GM12878 (cell line): ENCODE measurements around the gene C18orf63. TPM values are rescaled to one million over a fixed set of nuclear protein-coding genes. Genes with fewer than 3 reads are reported as not detected.

Experiments
- ATAC-seq: fragments of 200-7000 bp; cut with Tn5 transposase; 3 replicates; pipeline ENCODE4 v1.9.1; 2020; ENCODE audit warnings: mild to moderate bottlenecking, moderate library complexity
- BruUV-seq: library from RNA; stranded (reverse); fragments of 400-500 nt; replicated peaks from 2 replicates; lab custom pipeline; 2021; lab: Mats Ljungman, UMichigan
- CTCF ChIA-PET: fragments of 300-600 bp; sonication (Branson Sonifier 250); formaldehyde crosslinking; extraction: SDS; loops from one replicate; lab custom pipeline; 2021; ENCODE audit warnings: inconsistent platforms; lab: Yijun Ruan, JAX
- POLR2A ChIA-PET: fragments of 350-600 bp; formaldehyde crosslinking; extraction: SDS; loops from one replicate; lab custom pipeline; 2021; ENCODE audit warnings: inconsistent platforms; lab: Charles Lee
- RAD21 ChIA-PET: fragments of 300-600 bp; sonication (Branson Sonifier 250); formaldehyde crosslinking; loops from one replicate; lab custom pipeline; 2023; ENCODE audit warnings: antibody characterized with exemption; ENCODE audit not compliant: unreplicated experiment; lab: Charles Lee
- SMC1A ChIA-PET: fragments of 300-600 bp; sonication (Branson Sonifier 250); formaldehyde crosslinking; loops from one replicate; lab custom pipeline; 2023; ENCODE audit not compliant: unreplicated experiment, uncharacterized antibody; lab: Charles Lee
- DNase-seq: peaks from one replicate; pipeline ENCODE4 v3.0.0-alpha.2; 2011; ENCODE audit warnings: low read depth, low spot score
- FAIRE-seq: peaks from 3 replicates; lab custom pipeline; 2011; peaks lifted over from hg19 to GRCh38; lab: Jason Lieb, UNC
- H2AFZ ChIP-seq: 2 replicates; pipeline ENCODE4 v1.6.0; 2011; ENCODE audit warnings: low read depth, low read length, control low read depth; ENCODE audit not compliant: control insufficient read depth
- H3K27ac ChIP-seq: 2 replicates; pipeline ENCODE4 v1.5.1; 2011; ENCODE audit warnings: control low read depth; ENCODE audit not compliant: control insufficient read depth, insufficient read depth
- H3K27me3 ChIP-seq, 2 experiments: replicated peaks in 1 of 2; 2 replicates each; pipeline versions ENCODE4 v1.6.0 to v1.6.1; 2011; ENCODE audit warnings: low read length in 1 of 2; ENCODE audit not compliant: control insufficient read depth in 2 of 2, insufficient read depth in 2 of 2
- H3K36me3 ChIP-seq, 2 experiments: 2 replicates each; pipeline ENCODE4 v1.5.1; 2011; ENCODE audit warnings: low read length in 1 of 2; ENCODE audit not compliant: control insufficient read depth in 2 of 2, insufficient read depth in 2 of 2
- H3K4me1 ChIP-seq: 2 replicates; pipeline ENCODE4 v1.6.1; 2011; ENCODE audit warnings: mild to moderate bottlenecking, low read length, moderate library complexity, mixed read lengths; ENCODE audit not compliant: control insufficient read depth, insufficient read depth
- H3K4me2 ChIP-seq: 2 replicates; pipeline ENCODE4 v1.6.0; 2011; ENCODE audit warnings: control low read depth; ENCODE audit not compliant: control insufficient read depth, insufficient read depth
- H3K4me3 ChIP-seq: fragments of 200-600 bp; sonication (generic); 2 replicates; pipeline ENCODE4 v1.5.1; 2016
- H3K79me2 ChIP-seq: 2 replicates; pipeline ENCODE4 v1.6.0; 2011; ENCODE audit warnings: low read length; ENCODE audit not compliant: control insufficient read depth, insufficient read depth
- H3K9ac ChIP-seq: 2 replicates; pipeline ENCODE4 v1.8.0; 2011; ENCODE audit warnings: low read length, control low read depth, mixed read lengths; ENCODE audit not compliant: control insufficient read depth, insufficient read depth
- H3K9me3 ChIP-seq: replicated peaks from 3 replicates; pipeline ENCODE4 v1.5.1; 2011; ENCODE audit warnings: mild to moderate bottlenecking, low read length; ENCODE audit not compliant: control insufficient read depth, insufficient read depth
- H4K20me1 ChIP-seq: 2 replicates; pipeline ENCODE4 v1.6.0; 2011; ENCODE audit not compliant: control insufficient read depth, insufficient read depth
- BCL11A ChIP-seq: IDR thresholded peaks from 2 replicates; pipeline ENCODE4 v1.6.1; 2011; ENCODE audit warnings: low read depth, low read length
- BRCA1 ChIP-seq: IDR thresholded peaks from 2 replicates; pipeline ENCODE4 v1.6.1; 2011; ENCODE audit warnings: low read depth, low read length, improper control_type of control experiment
- EGR1 ChIP-seq, 2 experiments: IDR thresholded peaks; 1 replicate in 1 of 2; 2 replicates in 1 of 2; pipeline ENCODE4 v1.6.1; 2011 to 2012; ENCODE audit warnings: low read depth in 2 of 2, low read length in 2 of 2, borderline replicate concordance in 1 of 2, mild to moderate bottlenecking in 1 of 2, moderate library complexity in 1 of 2
- HCFC1 ChIP-seq: fragments of 150-350 bp; IDR thresholded peaks from 2 replicates; pipeline ENCODE4 v1.6.1; 2014; ENCODE audit warnings: low read length
- HSF1 ChIP-seq: fragments of 150-350 bp; IDR thresholded peaks from 2 replicates; pipeline ENCODE4 v1.6.1; 2014; ENCODE audit warnings: mild to moderate bottlenecking, low read depth, low read length
- LARP7 ChIP-seq: fragments of 450-650 bp; IDR thresholded peaks from 2 replicates; pipeline ENCODE4 v1.6.1; 2017; ENCODE audit warnings: mild to moderate bottlenecking
- MXI1 ChIP-seq: fragments of 150-350 bp; IDR thresholded peaks from 2 replicates; pipeline ENCODE4 v1.6.1; 2011; ENCODE audit warnings: low read depth, mild to moderate bottlenecking, inconsistent platforms, low read length, improper control_type of control experiment
- NFYB ChIP-seq: IDR thresholded peaks from 2 replicates; pipeline ENCODE4 v1.6.1; 2011; ENCODE audit warnings: low read depth, mild to moderate bottlenecking, low read length, improper control_type of control experiment, moderate library complexity; ENCODE audit not compliant: insufficient read depth
- NKRF ChIP-seq: fragments of 450-650 bp; conservative IDR thresholded peaks from 2 replicates; pipeline ENCODE4 v1.6.1; 2017; ENCODE audit warnings: mild to moderate bottlenecking, moderate library complexity
- RELA ChIP-seq: fragments of 450-650 bp; IDR thresholded peaks from 2 replicates; pipeline ENCODE4 v1.8.0; 2014; ENCODE audit warnings: borderline replicate concordance; ENCODE audit not compliant: partially characterized antibody
- SMAD5 ChIP-seq: IDR thresholded peaks from 2 replicates; pipeline ENCODE4 v1.6.1; 2016; ENCODE audit warnings: antibody characterized with exemption, low read depth
- STAT1 ChIP-seq: fragments of 450-650 bp; conservative IDR thresholded peaks from 2 replicates; pipeline ENCODE4 v1.6.1; 2014; ENCODE audit warnings: antibody characterized with exemption, mild to moderate bottlenecking
- SUPT20H ChIP-seq: IDR thresholded peaks from 2 replicates; pipeline ENCODE4 v1.6.1; 2011; ENCODE audit warnings: low read depth, mild to moderate bottlenecking, low read length, moderate library complexity, borderline replicate concordance; ENCODE audit not compliant: control insufficient read depth
- TARDBP ChIP-seq: IDR thresholded peaks from 2 replicates; pipeline ENCODE4 v1.6.1; 2016; ENCODE audit warnings: borderline replicate concordance
- TCF12 ChIP-seq: IDR thresholded peaks from 2 replicates; pipeline ENCODE4 v1.6.1; 2011; ENCODE audit warnings: low read depth, mild to moderate bottlenecking, low read length
- ZNF592 ChIP-seq: fragments of 450-650 bp; IDR thresholded peaks from 2 replicates; pipeline ENCODE4 v1.6.1; 2017; ENCODE audit warnings: mild to moderate bottlenecking, moderate library complexity
- ZNF622 ChIP-seq: fragments of 450-650 bp; IDR thresholded peaks from 2 replicates; pipeline ENCODE4 v1.6.1; 2017; ENCODE audit warnings: mild to moderate bottlenecking, inconsistent platforms
- WGBS: methylation state at CpG from one replicate; pipeline ENCODE4 v1.1.6; 2016; ENCODE audit warnings: low lambda C conversion rate; ENCODE audit not compliant: insufficient replicate concordance, insufficient coverage; ENCODE audit errors: missing lambda C conversion rate; 5-methylcytosine and 5-hydroxymethylcytosine counted together
- in situ Hi-C: fragments of 300-500 bp; cut with MboI; formaldehyde crosslinking; loops from 9 replicates; pipeline ENCODE4 v1.14.3; 2018; ENCODE audit warnings: mixed read lengths
- intact Hi-C: fragments of 100-400 bp; cut with micrococcal nuclease; formaldehyde crosslinking; loops from one replicate; pipeline ENCODE4 v1.14.2; 2022; ENCODE audit not compliant: unreplicated experiment
- polyA plus RNA-seq, 11 experiments: library from polyadenylated mRNA; depleted of rRNA in 4 of 11; unstranded in 6 of 11; stranded (reverse) in 5 of 11; fragments of >200 nt; fragmentation: Nextera tagmentation in 4 of 11; fragmentation: Illumina TruSeq in 1 of 11; extraction: Ambion mirVana in 4 of 11; extraction: Trizol in 1 of 11; gene quantifications; 1 replicate in 1 of 11; 2 replicates in 10 of 11; pipeline versions ENCODE4 v1.2.1 to v1.2.3, GENCODE V29; 2011 to 2016; ENCODE audit warnings: inconsistent platforms in 2 of 11, missing spikeins in 2 of 11, low read depth in 1 of 11
- total RNA-seq, 4 experiments: library from RNA; depleted of rRNA in 3 of 4; stranded (reverse); fragments of >200 nt in 3 of 4; fragmentation: Illumina TruSeq in 1 of 4; extraction: Trizol in 1 of 4; gene quantifications; 2 replicates each; pipeline versions ENCODE4 v1.2.1 to v1.2.3, GENCODE V29; 2013 to 2021

C18orf63 gene
- total and polyA plus RNA-seq, 10 of the 15 experiments (the other 5 are each of a cell fraction or from before 2014, with no cell fraction given), result not detected

GRCh38 chr18:74348581-74348980, 32.9 kb downstream of the C18orf63 start:
- Histone ChIP-seq H3K4me1 (no peaks in the 10 kb centered on the region), H3K36me3 (no peaks in the 10 kb centered on the region), H3K9me3 (no peaks in the 10 kb centered on the region), H3K9ac (no peak overlapping the region), H3K27me3 (peaks cover 0 to 2% of the 10 kb centered on the region in 2 experiments; a peak in 1 of 4 replicates), H4K20me1 (no peaks in the 10 kb centered on the region), H3K27ac (no peak overlapping the region), H2AFZ (no peak overlapping the region), H3K4me2 (no peak overlapping the region), H3K4me3 (no peak overlapping the region), H3K79me2 (no peaks in the 10 kb centered on the region)
- no peak for ATAC-seq
- FAIRE-seq, result no peak
- ChIA-PET CTCF (interaction anchor here (0.6 to 6.4 kb wide), 4 partner anchors 144 to 203 kb away, joined by 3 to 33 read pairs (median 7); no protein-coding TSS in a partner anchor), RAD21 (interaction anchor here (1.0 to 1.3 kb wide), 2 partner anchors 154 to 203 kb away, joined by 3 to 6 read pairs; no protein-coding TSS in a partner anchor), POLR2A (no interaction called here), SMC1A (interaction anchor here (0.7 to 2.2 kb wide), 3 partner anchors 9 to 203 kb away, joined by 4 to 9 read pairs (median 5); no protein-coding TSS in a partner anchor)
- intact Hi-C loops, result no loop called here
- in situ Hi-C loops, result no loop called here
- BruUV-seq, result no TSS peak
- WGBS, result 37% methylated on average over 2 of the region's 2 CpGs
- DNase-seq, result no peak
- TF ChIP-seq RELA (no peak), HCFC1 (no peak), BRCA1 (no peak), SMAD5 (no peak), BCL11A (no peak), STAT1 (no peak), NFYB (no peak), NKRF (no peak), ZNF622 (no peak), SUPT20H (no peak), HSF1 (no peak), MXI1 (no peak), TCF12 (no peak), LARP7 (no peak), TARDBP (no peak), ZNF592 (no peak), EGR1 (IDR thresholded peaks at IDR 0.05; ENCODE audit: borderline replicate concordance in 1 of 2, low read depth in 2 of 2, low read length in 2 of 2) (no peak)
